ENCODE measurements around the gene PPT1.
"Not testable (repeated sequence)": the region's sequence is repeated elsewhere in the genome, so short reads cannot be mapped to it uniquely, and the experiment has no call there.

- TF ChIP-seq TAF1 (IDR thresholded peaks at IDR 0.05; ENCODE audit: low read depth, low read length); MAFK (IDR thresholded peaks at IDR 0.05; ENCODE audit: low read depth, low read length); EZH2 (IDR thresholded peaks at IDR 0.05; ENCODE audit: low read depth, low read length, severe bottlenecking); POLR2AphosphoS5 (IDR thresholded peaks at IDR 0.05; ENCODE audit: low read depth, low read length); POLR2A (IDR thresholded peaks at IDR 0.05; ENCODE audit: control extremely low read depth in 1 of 2, low read depth in 2 of 2, low read length in 2 of 2); EP300 (IDR thresholded peaks at IDR 0.05; ENCODE audit: borderline replicate concordance in 1 of 2, low read depth in 2 of 2, low read length in 2 of 2); CREB1 (IDR thresholded peaks at IDR 0.05); TEAD4 (IDR thresholded peaks at IDR 0.05; ENCODE audit: low read depth, low read length); MAX (IDR thresholded peaks at IDR 0.05); CEBPB (IDR thresholded peaks at IDR 0.05; ENCODE audit: low read depth, low read length); YY1 (IDR thresholded peaks at IDR 0.05; ENCODE audit: low read depth, low read length); HDAC6 (IDR thresholded peaks at IDR 0.05; ENCODE audit: low read depth, low read length): not testable (repeated sequence)
- TF ChIP-seq CTCF (IDR thresholded peaks at IDR 0.05; ENCODE audit: control extremely low read depth in 1 of 3, insufficient read depth in 1 of 3, low read depth in 1 of 3, low read length in 3 of 3) (peak; percentile 53 to 73 (median 55)), RAD21 (IDR thresholded peaks at IDR 0.05 in 1 of 2, conservative IDR thresholded peaks at IDR 0.05 in 1 of 2; ENCODE audit: low read depth in 2 of 2, low read length in 2 of 2) (peak; percentile 65 to 66)
These were observed 12.3 kb downstream of the PPT1 start for GRCh38 chr1:40084750-40085149.

Measured in H1 (cell line).